Bronchial epithelial cell (primary cell): ENCODE measurements around the gene MCU. TPM values are rescaled to one million over a fixed set of nuclear protein-coding genes. Genes with fewer than 3 reads are reported as not detected.
A peak's percentile ranks its signal among the peaks of the same experiment; 100 is the strongest.
"Not testable (repeated sequence)": the region's sequence is repeated elsewhere in the genome, so short reads cannot be mapped to it uniquely, and the experiment has no call there.

Experiments used
- DNase-seq: peaks from one replicate; pipeline ENCODE4 v3.0.0-alpha.2; 2010; ENCODE audit warnings: low read depth
- FAIRE-seq: peaks from 2 replicates; lab custom pipeline; 2011; peaks lifted over from hg19 to GRCh38; lab: Jason Lieb, UNC
- H3K27me3 ChIP-seq: 2 replicates; pipeline ENCODE4 v1.5.1; 2011; ENCODE audit warnings: low read length; ENCODE audit not compliant: control insufficient read depth, insufficient read depth
- H3K36me3 ChIP-seq: 2 replicates; pipeline ENCODE4 v1.5.1; 2011; ENCODE audit warnings: low read length; ENCODE audit not compliant: control insufficient read depth, insufficient read depth
- H3K4me3 ChIP-seq: 2 replicates; pipeline ENCODE4 v1.5.1; 2011; ENCODE audit warnings: mild to moderate bottlenecking, low read depth, low read length, control low read depth
- total RNA-seq: library from RNA; depleted of rRNA; stranded (reverse); fragments of >200 nt; gene quantifications from 2 replicates; pipeline ENCODE4 v1.2.1, GENCODE V29; 2014
- TF ChIP-seq, protein P1 (sequence below): IDR thresholded peaks from 2 replicates; pipeline ENCODE4 v1.5.1; 2011; ENCODE audit warnings: mild to moderate bottlenecking, moderate library complexity, low read length, control low read depth, inconsistent platforms; ENCODE audit not compliant: insufficient read depth, severe bottlenecking

MCU gene
- total RNA-seq, 1 donor from 2014 or later = 38.7 TPM

- TF ChIP-seq, protein P1, sequence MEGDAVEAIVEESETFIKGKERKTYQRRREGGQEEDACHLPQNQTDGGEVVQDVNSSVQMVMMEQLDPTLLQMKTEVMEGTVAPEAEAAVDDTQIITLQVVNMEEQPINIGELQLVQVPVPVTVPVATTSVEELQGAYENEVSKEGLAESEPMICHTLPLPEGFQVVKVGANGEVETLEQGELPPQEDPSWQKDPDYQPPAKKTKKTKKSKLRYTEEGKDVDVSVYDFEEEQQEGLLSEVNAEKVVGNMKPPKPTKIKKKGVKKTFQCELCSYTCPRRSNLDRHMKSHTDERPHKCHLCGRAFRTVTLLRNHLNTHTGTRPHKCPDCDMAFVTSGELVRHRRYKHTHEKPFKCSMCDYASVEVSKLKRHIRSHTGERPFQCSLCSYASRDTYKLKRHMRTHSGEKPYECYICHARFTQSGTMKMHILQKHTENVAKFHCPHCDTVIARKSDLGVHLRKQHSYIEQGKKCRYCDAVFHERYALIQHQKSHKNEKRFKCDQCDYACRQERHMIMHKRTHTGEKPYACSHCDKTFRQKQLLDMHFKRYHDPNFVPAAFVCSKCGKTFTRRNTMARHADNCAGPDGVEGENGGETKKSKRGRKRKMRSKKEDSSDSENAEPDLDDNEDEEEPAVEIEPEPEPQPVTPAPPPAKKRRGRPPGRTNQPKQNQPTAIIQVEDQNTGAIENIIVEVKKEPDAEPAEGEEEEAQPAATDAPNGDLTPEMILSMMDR = no peak
- DNase-seq = peak; percentile 69
Observed at GRCh38 chr10:72736176-72736827, 44.4 kb downstream of the MCU start.

DNA sequence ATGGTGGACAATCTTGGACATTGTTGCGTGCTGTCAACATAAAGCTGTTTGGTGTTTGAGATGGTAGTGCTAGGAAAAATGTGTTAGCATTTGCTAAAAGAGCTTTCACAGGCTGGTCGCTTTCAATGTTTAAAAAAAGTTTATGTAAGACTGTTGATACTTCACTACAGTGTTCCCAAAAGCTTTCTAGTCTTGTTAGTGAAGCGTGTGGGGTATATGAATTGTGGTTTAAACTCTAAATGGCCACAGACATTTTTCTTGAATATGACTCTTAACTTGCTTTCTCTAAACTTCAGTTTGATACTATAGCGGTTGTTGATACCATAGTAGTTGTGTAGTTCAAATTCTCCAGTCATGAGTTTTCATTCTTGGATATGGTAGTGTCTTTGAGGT lies 44.9 kb downstream of the MCU start:
- FAIRE-seq (no peak), DNase-seq (no peak)
- no peak overlapping the region for H3K4me3 ChIP-seq
- H3K27me3 ChIP-seq = no peaks in the 10 kb centered on the region
- H3K36me3 ChIP-seq = no peaks in the 10 kb centered on the region
- TF ChIP-seq, protein P1 = no peak

More at GRCh38 chr10:72736176-72736827, 44.4 kb downstream of the MCU start:
- no peak for FAIRE-seq
- H3K36me3 ChIP-seq = no peaks in the 10 kb centered on the region
- no peak overlapping the region for H3K4me3 ChIP-seq
- no peaks in the 10 kb centered on the region for H3K27me3 ChIP-seq

GRCh38 chr10:72737357-72737756 lies 45.4 kb downstream of the MCU start:
- not testable (repeated sequence) for H3K36me3 ChIP-seq, DNase-seq, H3K4me3 ChIP-seq, H3K27me3 ChIP-seq, FAIRE-seq

GRCh38 chr10:72738486-72738885 lies 46.5 kb downstream of the MCU start:
- TF ChIP-seq, protein P1 = no peak
- Histone ChIP-seq H3K4me3 (no peak overlapping the region), H3K27me3 (no peaks in the 10 kb centered on the region), H3K36me3 (no peaks in the 10 kb centered on the region)
- DNase-seq = no peak
- FAIRE-seq = no peak

DNA sequence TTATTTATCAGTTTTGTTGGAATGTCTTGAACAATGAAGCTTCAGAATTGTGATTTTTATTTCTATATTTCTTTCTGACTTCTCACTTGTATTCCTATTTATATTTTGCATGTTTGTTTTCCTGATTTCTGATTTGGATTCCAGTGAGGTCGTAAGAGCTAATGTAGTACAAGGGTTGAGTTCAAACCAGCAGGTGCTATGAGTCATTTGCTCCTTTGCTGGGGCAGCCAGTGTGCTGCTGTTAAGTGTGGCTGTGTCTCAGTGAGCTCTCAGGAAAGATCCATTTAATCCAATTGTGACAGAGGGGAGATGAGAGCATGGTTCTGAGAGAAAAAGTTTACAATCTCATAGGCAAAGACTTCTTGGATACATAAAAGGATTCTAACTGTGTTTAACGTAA lies 48.6 kb downstream of the MCU start:
- TF ChIP-seq, protein P1 = no peak
- Histone ChIP-seq H3K36me3 (no peaks in the 10 kb centered on the region), H3K27me3 (no peaks in the 10 kb centered on the region), H3K4me3 (no peak overlapping the region)
- FAIRE-seq (no peak), DNase-seq (peak; percentile 63)

DNA sequence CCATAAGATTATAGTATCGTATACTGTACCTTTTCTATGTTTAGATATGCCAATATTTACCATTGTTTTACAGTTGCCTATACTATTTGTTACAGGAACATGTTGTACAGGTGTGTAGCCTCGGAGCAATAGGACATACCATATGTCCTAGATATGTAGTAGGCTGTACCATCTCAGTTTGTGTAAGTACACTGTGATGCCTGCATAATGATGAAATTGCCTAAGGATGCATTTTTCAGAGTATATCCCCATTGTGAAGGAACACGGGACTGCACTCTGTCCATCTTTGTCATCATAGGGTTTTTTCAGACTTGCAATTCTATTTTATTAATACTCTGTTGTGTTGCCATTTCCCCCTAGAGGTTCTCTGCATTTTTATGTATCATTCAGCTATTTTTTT lies 50.1 kb downstream of the MCU start:
- Histone ChIP-seq H3K27me3 (no peaks in the 10 kb centered on the region), H3K36me3 (no peaks in the 10 kb centered on the region), H3K4me3 (no peak overlapping the region)
- no peak for FAIRE-seq
- DNase-seq = no peak
- TF ChIP-seq, protein P1 = no peak
